Measurements from ENCODE around the gene BBLN.
"Not testable (repeated sequence)": the region's sequence is repeated elsewhere in the genome, so short reads cannot be mapped to it uniquely, and the experiment has no call there.

BBLN gene, protein sequence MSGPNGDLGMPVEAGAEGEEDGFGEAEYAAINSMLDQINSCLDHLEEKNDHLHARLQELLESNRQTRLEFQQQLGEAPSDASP

DNA sequence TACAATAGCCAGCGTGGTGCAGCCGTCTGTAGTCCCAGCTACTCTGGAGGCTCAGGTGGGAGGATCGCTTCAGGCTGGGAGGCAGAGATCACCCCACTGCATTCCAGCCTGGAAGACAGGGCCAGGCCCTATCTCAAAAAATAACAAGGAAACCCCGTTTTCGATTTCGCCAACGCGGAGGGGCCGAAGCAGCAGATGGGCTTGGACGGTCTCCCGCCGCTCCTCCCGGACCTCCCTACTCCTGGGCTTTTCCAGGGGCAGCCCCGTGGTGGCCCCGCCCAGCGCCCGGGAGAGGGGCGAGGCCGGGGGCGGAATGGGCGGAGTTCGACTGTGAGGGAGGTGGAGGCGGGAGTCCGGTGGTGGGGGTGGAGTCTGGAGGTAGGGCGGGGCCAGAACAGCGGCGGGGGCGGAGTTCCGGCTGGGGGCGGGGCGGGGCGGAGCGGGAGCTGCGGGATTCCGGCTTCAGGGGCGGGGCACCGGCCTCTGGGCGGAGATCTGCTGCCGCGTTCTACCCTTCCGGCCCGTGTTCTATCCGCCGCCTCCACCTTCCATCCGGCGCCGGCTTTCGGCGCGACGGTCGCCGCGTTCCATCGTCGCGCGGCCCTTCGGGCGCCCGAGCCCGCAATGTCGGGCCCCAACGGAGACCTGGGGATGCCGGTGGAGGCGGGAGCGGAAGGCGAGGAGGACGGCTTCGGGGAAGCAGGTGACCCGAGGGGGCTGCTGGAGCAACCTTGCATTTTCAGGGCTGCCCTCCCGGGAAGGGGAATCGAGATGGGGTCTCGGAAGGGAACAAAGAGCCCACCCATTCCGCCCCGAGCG is at the start of gene BBLN:
Gene BBLN, plus strand, starts transcription at position 482 of the 819 bp plus-strand sequence. Its CDS starts 143 bp downstream, at position 625.
- peak; percentile 85 for DNase-seq (ENCODE audit: low read depth)

DNA sequence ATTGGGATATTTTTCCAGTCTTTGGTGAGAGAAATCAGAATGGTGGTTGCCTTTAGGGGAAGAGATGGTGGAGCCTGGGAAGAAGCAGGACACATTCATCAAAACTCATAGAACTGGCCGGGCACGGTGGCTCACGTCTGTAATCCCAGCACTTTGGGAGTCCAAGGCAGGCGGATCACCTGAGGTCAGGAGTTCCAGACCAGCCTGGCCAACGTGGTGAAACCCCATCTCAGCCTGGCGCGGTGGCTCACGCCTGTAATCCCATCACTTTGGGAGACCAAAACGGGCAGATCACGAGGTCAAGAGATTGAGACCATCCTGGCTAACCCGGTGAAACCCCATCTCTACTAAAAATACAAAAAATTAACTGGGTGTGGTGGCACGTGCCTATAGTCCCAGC is 48.3 kb upstream of the BBLN start:
- not testable (repeated sequence) for DNase-seq (ENCODE audit: low read depth)

DNA sequence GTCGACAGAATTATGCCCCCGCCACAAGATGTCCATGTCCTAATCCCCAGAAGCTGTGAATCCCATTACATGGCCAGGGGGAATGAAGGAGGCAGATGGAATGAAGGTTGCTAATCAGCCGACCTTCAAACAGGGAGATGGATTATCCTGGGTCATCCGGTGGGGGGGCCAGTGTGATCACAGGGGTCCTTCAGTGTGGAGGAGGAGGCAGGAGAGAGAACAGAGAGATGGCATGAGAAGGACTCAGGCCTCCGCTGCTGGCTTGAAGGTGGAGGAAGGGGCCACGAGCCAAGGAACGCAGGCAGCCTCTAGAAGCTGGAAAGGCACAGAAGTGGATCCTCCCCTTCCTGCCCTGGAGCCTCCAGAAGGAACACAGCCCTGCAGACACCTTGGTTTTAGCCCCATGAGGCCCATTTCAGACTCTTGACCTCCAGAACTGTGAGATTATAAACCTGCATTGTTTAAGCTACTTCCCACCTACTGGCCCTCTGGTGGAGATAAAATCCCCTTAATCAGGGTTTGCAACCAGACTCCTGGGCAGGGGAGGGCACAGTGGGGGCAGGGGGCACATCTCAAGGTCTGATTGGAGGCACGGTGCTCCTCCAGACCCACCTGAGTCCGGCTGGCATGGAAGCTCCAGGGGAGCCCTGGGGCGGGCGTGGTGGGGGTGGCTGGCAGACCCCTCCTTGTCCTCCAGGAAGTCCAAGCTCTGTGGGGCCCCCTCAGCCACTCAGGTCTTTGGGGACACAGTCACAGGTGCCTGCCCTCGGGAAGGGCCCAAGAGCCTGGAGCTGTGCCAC is 46.3 kb upstream of the BBLN start:
- DNase-seq (ENCODE audit: low read depth): no peak

DNA sequence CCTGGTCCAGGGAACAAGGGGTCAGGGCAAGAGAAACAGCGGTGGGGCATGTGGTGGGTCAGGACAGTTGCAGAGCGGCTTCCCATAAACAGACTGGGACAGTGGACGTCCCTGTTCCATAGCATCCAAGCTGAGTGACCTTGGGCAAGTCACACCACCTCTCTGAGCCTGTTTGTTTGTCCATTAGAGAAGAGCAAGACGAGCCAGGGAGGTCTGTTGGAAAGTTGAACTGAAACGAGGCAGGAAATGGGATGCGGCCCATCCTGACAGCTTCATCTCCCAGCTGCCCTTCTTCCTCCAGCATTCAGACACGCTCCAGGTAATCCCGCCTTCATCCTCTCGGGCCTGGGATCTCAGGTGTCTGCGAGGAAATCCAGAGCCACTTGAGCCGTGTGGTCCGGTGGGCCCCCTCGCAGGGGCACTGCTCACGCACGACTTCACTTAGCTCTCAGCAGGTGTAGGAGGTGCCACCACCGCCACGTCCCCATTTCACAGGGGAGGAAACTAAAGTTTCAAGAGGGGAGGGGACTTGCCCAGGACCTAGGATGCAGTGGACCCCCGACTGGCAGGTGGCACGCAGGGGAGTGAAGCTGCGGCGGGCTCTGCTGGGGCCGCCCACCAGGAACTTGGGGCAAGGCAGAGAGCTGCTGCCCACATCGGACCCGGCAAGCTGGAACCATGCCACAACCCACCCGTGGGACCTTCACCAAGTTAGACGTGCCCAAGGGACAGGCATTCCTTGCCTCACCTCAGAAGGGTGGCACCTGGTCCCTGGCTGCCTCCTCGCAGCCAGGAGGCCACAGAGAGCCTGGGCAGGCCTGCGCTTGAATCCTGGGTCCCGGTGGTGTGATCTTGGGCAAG is 45.5 kb upstream of the BBLN start:
- no peak for DNase-seq (ENCODE audit: low read depth)

DNA sequence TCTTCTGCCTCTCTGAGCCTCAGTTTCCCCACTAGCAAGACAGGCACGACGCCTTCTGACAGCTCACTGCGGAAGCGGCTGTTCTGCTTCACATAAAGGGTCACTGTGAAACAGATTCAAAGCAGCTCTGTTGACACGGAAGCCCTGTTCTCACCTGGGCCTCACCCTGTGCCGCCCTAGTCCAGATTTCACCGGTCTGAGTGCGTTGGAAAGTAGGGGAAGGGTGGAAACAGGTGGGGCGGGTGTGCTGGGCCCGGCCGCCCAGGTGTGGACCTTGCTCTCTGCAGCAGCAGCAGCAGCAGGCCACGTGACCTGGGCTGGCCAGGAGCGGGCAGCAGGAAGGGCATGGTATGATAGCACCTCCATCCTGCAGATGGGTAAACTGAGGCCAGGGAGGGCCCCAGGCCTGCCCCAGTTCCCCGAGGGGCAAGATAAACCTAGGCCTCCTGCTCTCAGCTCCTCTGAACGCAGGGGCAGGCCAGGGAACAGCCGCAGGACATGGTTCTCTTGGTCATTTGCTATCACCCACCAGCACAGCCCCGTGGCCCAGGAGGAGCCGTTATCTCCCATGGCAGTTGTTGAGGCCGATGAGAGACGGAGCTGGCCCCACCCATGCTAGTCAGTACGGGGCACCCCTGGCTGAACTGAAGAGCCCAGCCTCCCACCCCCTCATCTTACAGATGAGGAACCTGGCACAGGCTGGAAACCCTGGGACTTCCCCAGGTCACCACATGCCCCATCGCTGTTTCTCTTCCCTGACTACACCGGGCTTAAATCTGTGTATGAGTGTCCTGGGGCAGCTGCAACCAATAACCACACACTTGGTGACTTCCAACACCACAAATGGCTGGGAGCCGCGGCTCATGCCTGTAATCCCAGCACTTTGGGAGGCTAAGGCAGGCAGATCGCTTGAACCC is 44.6 kb upstream of the BBLN start:
- no peak for DNase-seq (ENCODE audit: low read depth)

DNA sequence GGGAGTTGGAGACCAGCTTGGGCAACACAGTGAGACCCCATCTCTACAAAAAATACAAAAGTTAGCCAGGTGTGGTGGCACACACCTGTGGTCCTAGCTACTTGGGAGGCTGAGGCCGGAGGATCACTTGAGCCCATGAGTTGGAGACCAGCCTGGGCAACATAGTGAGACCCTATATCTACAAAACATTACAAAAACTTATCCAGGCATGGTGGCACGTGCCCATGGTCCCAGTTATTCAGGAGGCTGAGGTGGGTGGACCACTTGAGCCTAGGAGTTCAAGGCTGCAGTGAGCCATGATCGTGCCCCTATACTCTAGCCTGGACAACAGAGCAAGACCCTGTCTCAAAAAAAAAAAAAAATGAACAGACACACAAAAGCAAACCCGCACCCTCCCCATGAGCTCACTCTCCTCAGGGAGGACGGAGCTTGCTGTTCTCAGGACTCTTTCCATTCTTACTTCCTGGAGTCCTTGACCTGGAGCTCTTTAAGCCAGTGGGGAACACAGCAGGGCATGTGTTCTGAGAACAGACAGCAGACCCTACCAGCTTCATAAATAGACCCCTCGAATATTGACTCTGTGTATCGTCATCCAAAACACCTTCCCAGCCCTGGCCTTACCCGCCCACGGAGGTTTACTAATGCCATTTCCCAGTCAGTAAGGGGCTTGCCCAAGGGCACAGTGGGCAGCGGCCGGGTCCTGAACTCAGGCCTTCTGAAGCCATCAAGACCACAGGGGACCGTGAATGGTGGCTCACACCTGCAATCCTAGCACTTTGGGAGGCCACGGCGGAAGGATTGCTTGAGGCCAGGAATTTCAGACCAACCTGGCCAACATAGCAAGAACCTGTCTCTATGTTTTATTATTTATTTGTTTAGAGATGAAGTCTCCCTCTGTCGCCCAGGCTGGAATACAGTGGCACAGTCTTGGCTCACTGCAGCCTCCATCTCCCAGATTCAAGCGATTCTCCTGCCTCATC is 43.7 kb upstream of the BBLN start:
- no peak for DNase-seq (ENCODE audit: low read depth)

DNA sequence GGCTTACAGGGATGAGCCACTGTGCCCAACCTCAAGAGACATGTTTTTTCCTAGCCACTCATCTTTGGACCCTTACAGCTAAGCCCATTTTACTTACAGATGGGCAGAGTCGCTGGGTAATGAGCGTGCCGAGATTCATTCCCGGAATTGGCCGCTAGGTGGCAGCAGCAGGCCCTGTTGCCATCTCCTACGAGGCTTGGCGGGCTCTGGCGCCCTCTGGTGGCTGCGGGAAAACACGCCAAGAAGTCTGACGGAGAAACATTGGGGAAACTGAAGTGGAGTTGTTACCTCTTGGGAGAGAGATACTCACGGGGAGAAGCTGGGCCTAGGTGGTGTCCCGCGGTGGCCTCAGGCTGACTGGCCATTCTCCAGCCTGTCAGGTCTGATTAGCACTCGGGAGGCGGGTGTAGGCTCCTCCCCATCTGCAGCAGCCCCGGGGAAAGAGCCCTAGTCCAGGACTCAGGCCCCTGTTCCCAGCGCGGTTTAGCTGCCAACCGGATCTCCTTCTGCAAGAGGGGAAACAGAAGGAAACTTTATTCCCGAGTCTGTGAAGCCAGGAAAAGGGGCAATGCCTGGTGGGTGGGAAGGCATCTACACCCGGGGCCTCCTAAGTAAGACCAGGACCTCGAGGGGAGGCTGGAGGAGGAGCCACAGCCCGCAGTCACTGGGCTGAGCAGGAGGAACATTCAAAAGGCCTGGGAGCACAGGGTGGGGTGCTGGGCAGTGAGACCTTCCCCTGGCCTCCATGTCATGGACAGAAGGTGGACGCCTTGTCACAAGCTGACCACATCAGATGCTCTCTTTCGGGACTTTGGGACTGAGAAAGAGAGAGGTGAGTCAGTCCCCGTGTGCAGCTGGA is 42.2 kb upstream of the BBLN start:
- peak; percentile 99 for DNase-seq (ENCODE audit: low read depth)

DNA sequence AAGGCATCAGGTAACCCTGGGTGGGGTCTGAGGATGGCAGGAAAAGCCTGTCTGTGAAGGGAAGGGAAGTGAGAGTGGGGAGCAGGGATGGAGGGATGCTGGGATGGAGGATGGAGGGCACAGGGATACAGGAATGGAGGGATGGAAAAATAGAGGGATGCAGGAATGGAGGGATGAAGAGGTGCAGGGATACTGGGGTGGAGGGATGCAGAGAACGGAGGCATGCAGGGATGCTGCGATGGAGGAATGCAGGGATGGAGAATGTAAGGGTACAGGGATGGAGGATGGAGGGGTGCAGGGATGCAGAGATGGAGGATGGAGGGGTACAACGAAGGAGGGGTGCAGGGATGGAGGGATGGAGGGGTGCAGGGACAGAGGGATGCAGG is 41.6 kb upstream of the BBLN start:
- DNase-seq (ENCODE audit: low read depth): no peak

DNA sequence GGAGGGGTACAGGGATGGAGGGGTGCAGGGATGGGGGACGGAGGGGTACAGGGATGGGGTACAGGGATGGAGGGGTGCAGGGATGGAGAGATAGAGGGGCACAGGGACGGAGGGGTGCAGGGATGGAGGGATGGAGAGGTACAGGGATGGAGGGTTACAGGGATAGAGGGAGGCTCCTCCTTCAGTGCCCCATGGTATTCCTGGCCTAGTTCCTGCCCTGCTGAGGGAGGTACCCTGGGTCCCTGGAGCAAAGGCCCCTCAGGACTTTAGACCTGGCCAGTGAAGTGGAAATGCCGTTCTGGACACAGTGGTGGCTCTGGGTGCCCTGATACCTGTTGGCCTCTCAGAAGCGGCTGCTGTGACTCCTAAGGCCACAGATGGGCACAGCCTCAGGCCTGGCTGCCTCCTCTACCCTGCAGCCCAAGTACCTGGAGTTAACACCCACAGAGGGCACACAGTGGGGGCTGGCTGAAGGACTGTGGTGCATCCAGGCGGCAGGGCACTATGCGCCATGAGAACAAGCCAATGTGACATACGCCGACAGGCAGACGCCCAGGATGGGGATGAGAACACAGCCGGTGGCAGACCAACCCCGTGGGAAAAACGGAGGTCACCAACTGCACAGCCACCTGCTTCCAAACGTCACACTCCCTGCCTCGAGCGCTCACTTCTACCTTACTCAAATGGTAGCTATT is 40.9 kb upstream of the BBLN start:
- no peak for DNase-seq (ENCODE audit: low read depth)

DNA sequence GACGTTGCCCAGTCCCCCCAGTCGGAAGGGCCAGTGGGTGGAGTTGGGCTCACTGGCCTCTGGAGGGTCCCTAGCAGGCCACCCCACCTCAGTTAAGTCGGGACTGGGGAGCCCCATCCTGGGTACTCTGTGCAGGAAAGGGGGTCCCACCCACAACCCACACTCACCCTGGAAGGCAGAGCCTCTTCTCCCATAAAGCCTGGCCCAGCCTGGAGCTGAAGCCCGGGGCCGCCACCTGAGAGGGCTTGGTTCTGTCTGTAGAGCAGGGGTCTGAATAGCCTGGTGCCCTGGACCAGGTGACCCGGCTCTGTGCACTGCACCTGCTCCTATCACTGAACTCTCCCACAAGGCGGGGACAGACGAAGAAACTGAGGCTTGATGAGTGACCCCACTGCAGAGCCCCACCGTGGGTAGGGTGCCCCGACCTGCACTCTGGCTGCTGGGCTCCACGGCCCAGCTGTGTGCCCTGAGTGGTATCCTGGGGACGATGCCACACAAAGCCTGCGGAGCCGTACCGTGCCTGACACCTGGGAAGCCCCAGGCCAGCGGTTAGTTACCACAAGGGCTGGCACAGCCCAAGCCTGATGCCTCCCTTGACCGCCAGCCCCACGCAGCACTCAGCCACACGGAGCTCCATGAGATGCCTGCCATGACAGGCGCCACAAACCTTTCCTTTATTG is 39.9 kb upstream of the BBLN start:
- no peak for DNase-seq (ENCODE audit: low read depth)

DNA sequence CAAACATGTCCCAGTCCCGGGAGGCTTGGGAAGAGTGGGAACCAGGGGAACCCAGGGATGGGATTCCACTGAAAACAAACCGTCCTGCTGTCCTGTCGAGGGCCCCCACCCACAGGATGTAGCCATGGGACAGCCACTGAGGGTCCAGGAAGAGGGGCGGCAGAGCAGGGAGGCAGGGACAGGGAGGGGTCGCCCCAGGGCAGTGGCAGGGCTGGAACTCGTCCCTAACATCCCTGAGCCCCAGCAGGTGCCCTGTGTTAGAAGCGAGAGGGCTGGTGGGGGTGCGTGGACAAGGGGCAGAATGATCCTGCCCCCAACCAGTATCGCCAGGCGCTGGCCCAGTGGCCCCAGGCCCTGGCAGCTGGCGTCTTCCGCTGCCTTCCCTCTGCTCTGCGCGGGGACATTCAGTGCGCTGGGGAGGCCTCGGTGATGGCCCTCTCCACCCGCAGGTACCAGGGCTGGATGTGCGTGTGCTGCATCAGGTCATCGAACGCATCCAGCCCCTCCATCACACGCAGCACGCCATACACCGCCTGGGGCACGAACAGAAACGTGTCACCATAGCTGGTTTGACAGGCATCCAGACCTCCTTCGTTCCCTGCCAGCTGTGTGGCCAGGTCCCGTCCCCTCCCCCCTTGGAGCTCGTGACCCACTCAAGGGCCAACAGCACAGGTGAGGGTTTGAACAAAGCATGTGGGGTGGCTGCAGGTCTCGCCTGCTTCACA is 39.2 kb upstream of the BBLN start:
- no peak for DNase-seq (ENCODE audit: low read depth)

DNA sequence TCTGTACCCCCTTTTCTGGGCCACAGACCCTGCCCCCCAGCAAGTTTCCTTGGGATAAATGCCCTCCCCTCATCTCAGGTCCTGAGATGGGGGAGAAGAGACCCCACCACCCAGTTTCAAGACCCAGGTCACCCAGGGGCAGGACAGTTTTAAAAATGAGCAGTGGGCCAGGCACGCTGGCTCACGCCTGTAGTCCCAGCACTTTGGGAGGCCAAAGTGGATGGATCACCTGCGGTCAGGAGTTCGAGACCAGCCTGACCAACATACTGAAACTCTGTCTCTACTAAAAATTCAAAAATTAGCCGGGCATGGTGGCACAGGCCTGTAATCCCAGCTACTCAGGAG is 38.6 kb upstream of the BBLN start:
- no peak for DNase-seq (ENCODE audit: low read depth)

DNA sequence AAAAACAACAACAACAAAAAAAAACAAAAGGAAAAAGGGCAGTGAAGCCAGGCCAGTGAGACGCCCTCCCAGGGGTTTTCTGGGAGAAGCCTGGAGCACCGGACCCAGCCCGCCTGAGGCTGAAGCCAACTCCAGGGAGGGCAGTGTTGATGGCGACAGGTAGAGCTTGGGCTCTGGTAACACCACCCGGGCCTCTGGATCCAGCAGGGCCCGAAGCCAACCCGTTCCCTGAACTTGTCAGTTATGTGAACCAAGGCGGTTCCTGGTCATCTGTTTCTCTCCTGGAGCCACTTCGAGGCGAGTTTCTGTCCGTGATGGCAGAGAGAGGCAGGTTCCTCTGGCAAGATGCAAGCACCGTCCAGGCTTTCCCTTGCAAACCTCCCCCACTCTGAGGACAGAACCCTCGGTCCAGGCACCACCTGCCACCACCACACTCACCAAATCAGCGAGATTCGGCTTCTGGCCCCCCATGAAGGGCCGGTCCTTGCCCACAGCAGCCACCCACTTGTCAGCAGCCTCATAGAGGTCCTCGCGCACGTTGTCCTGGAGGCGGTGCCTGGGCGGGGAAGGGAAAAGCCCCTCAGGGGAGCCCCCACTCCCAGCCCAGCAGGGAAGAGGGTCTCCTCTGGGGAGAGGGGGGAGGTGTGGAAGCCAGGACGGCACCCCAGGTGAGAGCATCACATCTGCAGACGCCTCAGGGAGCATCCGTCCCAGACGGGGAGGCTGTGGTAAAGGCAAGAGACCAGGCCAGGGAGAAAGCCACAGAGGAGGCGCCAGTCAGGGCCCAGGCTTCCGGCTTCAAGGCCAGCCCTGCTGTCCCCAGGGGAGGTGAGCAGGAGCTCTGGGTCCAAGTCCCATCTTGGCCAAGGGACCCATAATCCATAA is 37.9 kb upstream of the BBLN start:
- DNase-seq (ENCODE audit: low read depth): no peak

DNA sequence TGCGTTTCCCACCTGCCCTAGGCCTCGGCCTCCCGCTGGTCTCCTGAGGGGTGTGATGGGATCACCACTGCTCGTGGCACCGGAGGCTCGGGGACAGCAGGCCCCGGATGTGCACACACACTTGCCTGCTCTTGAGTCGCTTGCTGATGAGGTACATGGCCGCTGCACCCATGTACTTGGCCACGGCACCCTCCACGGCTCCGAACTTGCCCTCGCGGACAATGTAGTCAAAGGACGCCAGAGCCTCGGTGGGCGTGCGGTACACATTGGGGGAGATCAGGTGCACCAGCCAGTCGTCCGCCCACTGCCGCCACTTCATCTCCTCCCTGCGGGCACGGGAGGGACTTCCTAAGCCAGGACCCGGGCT is 37.3 kb upstream of the BBLN start:
- DNase-seq (ENCODE audit: low read depth): no peak

DNA sequence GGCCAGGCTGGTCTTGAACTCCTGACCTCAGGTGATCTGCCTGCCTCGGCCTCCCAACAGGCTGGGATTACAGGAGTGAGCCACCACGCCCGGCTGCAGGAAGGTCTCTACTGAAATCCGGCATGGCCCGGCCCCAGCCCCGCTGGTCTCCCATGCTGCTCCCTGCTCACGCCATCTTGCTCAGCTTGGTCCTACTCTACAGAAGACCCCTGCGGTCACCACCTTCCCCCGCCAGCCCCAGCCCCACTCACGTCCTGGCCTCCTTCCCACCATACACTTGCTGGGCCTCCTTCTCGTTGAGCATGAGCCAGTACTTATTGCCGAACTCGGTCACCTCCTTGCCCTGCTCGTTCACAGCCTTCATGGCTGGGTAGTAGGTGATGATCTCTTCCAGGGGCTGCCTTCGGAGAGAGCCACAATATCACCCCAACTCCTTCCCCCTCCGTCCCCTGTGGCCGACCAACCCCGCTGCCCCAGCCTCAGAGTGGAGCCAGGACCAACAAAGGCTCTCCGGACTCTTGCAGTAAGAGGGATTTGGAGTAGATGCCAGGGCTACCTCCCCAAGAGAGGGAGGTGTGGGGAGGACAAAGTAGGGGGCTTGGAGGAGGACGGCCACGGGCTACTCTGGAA is 36.5 kb upstream of the BBLN start:
- no peak for DNase-seq (ENCODE audit: low read depth)

DNA sequence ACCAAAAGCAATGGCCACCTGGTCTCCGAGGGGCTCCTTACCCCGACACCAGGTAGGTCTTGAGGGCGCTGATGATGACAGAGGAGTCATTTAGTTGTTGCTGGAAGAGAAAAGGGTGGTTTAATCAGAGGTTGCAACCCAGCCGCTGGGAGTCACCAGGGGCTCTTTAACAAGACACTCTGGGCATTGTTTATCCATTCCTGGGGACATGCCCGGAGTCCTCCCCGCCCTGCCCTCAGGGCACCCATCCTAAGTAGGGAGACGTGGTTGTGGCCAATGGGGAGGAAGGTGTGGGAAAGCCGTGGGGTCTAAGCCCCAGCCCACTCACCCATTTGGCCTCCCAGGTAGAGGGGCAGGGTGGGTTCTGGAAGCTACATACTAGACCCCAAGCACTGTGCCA is 35.6 kb upstream of the BBLN start:
- DNase-seq (ENCODE audit: low read depth): no peak
